ENCODE measurements around the gene UGGT2.

DNA sequence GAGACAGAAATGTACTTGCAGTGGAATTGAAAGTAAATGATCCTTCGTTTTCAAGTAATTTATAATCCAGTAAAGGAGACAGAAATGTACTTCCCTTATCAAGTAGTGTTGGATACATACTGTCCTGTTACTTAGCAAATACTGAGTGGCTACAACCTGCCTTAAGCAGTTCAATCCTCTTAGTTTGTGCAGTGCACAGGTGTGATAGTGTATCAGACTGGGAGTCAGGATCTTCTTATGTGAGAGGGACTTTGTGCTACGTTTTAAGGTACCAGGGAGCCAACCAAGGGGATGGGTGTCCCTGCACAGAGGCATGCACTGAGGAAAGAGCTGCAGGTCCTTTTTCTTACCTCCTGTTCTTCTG, 265.1 kb downstream of the UGGT2 start:
- TF ChIP-seq POLR2A (IDR thresholded peaks at IDR 0.05) (no peak), POLR2AphosphoS5 (IDR thresholded peaks at IDR 0.05) (no peak), EP300 (IDR thresholded peaks at IDR 0.05) (no peak)
- TF ChIP-seq, protein P1, sequence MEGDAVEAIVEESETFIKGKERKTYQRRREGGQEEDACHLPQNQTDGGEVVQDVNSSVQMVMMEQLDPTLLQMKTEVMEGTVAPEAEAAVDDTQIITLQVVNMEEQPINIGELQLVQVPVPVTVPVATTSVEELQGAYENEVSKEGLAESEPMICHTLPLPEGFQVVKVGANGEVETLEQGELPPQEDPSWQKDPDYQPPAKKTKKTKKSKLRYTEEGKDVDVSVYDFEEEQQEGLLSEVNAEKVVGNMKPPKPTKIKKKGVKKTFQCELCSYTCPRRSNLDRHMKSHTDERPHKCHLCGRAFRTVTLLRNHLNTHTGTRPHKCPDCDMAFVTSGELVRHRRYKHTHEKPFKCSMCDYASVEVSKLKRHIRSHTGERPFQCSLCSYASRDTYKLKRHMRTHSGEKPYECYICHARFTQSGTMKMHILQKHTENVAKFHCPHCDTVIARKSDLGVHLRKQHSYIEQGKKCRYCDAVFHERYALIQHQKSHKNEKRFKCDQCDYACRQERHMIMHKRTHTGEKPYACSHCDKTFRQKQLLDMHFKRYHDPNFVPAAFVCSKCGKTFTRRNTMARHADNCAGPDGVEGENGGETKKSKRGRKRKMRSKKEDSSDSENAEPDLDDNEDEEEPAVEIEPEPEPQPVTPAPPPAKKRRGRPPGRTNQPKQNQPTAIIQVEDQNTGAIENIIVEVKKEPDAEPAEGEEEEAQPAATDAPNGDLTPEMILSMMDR (IDR thresholded peaks at IDR 0.05): no peak
